Muscle layer of colon (tissue), 2 donors: ENCODE data around the gene GTF2IRD2.
"Not testable (repeated sequence)": the region's sequence is repeated elsewhere in the genome, so short reads cannot be mapped to it uniquely, and the experiment has no call there.

Source experiments
- H3K27ac ChIP-seq: one replicate; pipeline ENCODE4 v1.7.0; 2013; ENCODE audit warnings: low read depth, mild to moderate bottlenecking, low read length, moderate library complexity
- H3K27me3 ChIP-seq, 2 donors: one replicate each; pipeline ENCODE4 v1.7.0; 2013; ENCODE audit warnings: low read length in 2 of 2, mild to moderate bottlenecking in 2 of 2; ENCODE audit not compliant: insufficient read depth in 2 of 2, control insufficient read depth in 1 of 2
- H3K36me3 ChIP-seq: one replicate; pipeline ENCODE4 v1.7.0; 2013; ENCODE audit warnings: mild to moderate bottlenecking, low read length; ENCODE audit not compliant: insufficient read depth
- H3K4me1 ChIP-seq: one replicate; pipeline ENCODE4 v1.7.0; 2013; ENCODE audit warnings: mild to moderate bottlenecking, low read length; ENCODE audit not compliant: insufficient read depth
- H3K4me3 ChIP-seq, 2 donors: one replicate each; pipeline ENCODE4 v1.7.0; 2013; ENCODE audit warnings: low read length in 2 of 2, low read depth in 1 of 2, mild to moderate bottlenecking in 1 of 2, moderate library complexity in 1 of 2
- H3K9ac ChIP-seq: one replicate; pipeline ENCODE4 v1.7.0; 2013; ENCODE audit warnings: low read length
- H3K9me3 ChIP-seq: one replicate; pipeline ENCODE4 v1.7.0; 2013; ENCODE audit warnings: mild to moderate bottlenecking, low read length
- donor health status: abdominal sarcoma.
- donor health status: Adenocarcinoma of cecum.

Gene GTF2IRD2

DNA sequence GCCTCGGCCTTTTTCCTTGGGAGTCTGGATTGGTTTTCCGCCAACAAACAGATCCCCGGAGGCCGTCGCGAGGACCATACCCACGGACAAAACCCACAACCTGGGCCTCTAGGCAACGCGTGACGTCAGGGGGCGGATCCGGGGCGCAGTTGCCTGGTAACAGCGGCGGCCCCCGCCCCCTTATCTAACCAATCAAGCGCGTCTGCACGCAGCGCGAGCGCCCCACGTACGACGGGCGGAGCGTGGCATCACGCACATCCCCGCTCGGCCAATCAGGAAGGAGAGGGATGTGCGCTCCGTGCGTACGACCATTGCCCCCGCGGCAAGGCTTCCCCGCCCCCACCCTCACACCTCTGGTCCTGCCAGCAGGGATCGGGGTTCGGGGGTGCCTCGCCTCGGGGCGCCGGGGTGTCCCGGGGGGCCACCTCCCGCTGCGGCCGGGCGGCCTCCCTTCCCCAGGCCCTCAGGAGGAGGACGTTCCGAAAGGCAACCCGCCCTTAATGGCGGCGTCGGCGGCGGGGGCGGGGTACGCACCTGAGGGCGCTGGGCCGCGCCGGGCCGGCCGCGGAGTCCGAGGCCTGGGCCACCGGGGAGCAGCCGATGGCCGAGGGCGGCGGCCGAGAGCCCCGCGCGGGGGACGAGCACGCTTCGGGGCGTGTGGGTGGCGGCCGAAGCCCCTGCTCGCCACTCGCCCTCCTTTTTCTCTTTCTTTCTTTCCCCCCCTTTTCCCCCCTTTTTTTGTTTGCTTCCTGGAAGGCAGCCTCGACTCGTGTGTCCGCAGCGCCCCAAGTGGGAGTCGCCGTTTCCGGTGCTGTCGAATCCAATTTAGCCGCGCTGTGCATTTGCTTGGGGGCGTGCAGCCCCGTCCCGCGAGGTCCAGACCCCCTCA lies at the start of gene GTF2IRD2:
Gene GTF2IRD2 (minus strand): TSS at position 773 of the 889 bp plus-strand sequence. CDS start 15,227 bp downstream, outside the sequence.
- not testable (repeated sequence) for H3K27ac ChIP-seq, H3K36me3 ChIP-seq, H3K9me3 ChIP-seq, H3K4me1 ChIP-seq, H3K4me3 ChIP-seq, H3K9ac ChIP-seq, H3K27me3 ChIP-seq

GRCh38 chr7:74890158-74891123 lies 39.0 kb upstream of the GTF2IRD2 start:
- H3K4me3 ChIP-seq: peak overlapping the region in 1 of 2 donors; percentile 38
- not testable (repeated sequence) for H3K27ac ChIP-seq, H3K36me3 ChIP-seq, H3K4me1 ChIP-seq, H3K27me3 ChIP-seq, H3K9ac ChIP-seq, H3K9me3 ChIP-seq

- H3K27me3 ChIP-seq, H3K4me1 ChIP-seq, H3K36me3 ChIP-seq, H3K4me3 ChIP-seq, H3K9ac ChIP-seq, H3K27ac ChIP-seq, H3K9me3 ChIP-seq: not testable (repeated sequence)
Measured at GRCh38 chr7:74889518-74890129, 38.2 kb upstream of the GTF2IRD2 start.

- not testable (repeated sequence) for H3K27ac ChIP-seq, H3K4me1 ChIP-seq, H3K27me3 ChIP-seq, H3K9ac ChIP-seq, H3K4me3 ChIP-seq, H3K36me3 ChIP-seq, H3K9me3 ChIP-seq
Measured at GRCh38 chr7:74885295-74885694, 33.9 kb upstream of the GTF2IRD2 start.

GRCh38 chr7:74882110-74882509 lies 30.7 kb upstream of the GTF2IRD2 start:
- H3K9me3 ChIP-seq, H3K4me1 ChIP-seq, H3K36me3 ChIP-seq: not testable (repeated sequence)

GRCh38 chr7:74874748-74875512 lies 23.5 kb upstream of the GTF2IRD2 start:
- H3K36me3 ChIP-seq, H3K9me3 ChIP-seq, H3K27ac ChIP-seq, H3K4me3 ChIP-seq, H3K4me1 ChIP-seq, H3K27me3 ChIP-seq, H3K9ac ChIP-seq: not testable (repeated sequence)

More at GRCh38 chr7:74882110-74882509, 30.7 kb upstream of the GTF2IRD2 start:
- not testable (repeated sequence) for H3K27me3 ChIP-seq, H3K4me3 ChIP-seq, H3K9ac ChIP-seq, H3K27ac ChIP-seq

DNA sequence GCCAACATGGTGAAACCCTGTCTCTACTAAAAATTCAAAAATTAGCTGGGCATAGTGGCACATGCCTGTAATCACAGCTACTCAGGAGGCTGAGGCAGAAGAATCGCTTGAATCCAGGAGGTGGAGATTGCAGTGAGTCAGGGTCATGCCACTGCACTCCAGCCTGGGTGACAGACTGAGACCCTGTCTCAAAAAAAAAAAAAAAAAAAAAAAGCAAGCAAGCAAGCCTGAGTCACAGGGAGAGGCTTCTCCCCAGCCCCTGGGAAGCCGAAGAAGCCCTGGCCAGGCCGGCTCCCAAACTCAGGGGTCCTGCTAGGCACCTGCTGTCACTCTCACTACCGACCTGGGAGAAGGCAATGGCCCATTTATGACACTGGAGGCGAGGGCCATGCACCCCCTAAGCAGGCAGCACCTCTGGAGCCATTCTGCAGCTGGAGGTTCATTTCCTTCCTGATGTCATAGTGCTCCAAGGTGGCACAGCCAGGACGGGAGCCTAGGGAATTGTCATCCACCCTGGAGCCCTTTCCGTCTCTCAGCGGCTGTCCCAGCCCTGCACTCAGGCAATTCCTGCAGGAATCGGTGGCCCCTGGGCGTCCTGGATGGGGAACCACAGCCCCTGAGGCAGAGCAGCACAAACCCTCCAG lies 22.8 kb upstream of the GTF2IRD2 start:
- H3K9ac ChIP-seq, H3K4me1 ChIP-seq, H3K27me3 ChIP-seq, H3K27ac ChIP-seq, H3K36me3 ChIP-seq, H3K4me3 ChIP-seq, H3K9me3 ChIP-seq: not testable (repeated sequence)

DNA sequence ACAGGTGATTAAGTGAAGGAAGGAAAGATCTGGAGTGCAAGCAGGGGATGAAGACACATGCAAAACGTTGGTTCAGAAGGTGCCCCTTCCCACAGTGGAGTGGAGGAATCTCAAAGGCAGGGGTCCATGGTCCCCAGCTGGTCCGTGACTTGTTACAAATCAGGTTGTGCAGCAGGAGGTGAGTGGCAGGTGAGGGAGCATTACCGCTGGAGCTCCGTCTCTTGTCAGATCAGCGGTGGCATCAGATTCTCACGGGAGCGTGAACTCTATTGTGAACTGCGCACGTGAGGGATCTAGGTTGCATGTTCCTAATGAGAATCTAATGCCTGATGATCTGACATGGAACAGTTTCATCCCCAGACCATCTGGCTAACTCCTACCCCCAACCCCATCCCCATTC lies 21.1 kb upstream of the GTF2IRD2 start:
- not testable (repeated sequence) for H3K27ac ChIP-seq, H3K9me3 ChIP-seq, H3K36me3 ChIP-seq, H3K4me3 ChIP-seq, H3K4me1 ChIP-seq, H3K9ac ChIP-seq, H3K27me3 ChIP-seq

DNA sequence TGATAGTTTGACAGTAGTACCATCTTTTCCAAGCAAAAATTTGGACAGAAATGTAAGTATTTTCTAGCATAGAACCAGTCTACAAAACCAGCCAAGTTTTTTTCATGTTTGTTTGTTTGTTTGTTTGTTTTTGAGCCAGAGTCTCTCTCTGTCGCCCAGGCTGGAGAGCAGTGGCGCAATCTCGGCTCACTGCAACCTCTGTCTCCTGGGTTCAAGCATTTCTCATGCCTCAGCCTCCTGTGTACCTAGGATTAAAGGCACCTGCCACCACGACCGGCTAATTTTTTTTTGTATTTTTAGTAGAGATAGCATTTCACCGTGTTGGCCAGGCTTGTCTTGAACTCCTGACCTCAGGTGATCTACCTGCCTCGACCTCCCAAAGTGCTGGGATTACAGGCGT lies 14.4 kb upstream of the GTF2IRD2 start:
- not testable (repeated sequence) for H3K9me3 ChIP-seq

GRCh38 chr7:74849853-74850252 lies 1.6 kb downstream of the GTF2IRD2 start:
- H3K27ac ChIP-seq, H3K4me1 ChIP-seq, H3K27me3 ChIP-seq, H3K9me3 ChIP-seq, H3K36me3 ChIP-seq, H3K9ac ChIP-seq, H3K4me3 ChIP-seq: not testable (repeated sequence)

More for the DNA sequence above, 14.4 kb upstream of the GTF2IRD2 start:
- not testable (repeated sequence) for H3K9ac ChIP-seq, H3K27me3 ChIP-seq, H3K4me3 ChIP-seq, H3K36me3 ChIP-seq, H3K4me1 ChIP-seq, H3K27ac ChIP-seq
